Neuronal stem cell (in vitro differentiated cells): Measurements from ENCODE around the gene KRT79.

Experiments
- DNase-seq: peaks from one replicate; pipeline ENCODE4 v3.0.0-alpha.2; 2013; ENCODE audit warnings: low spot score
- H2AFZ ChIP-seq: one replicate; pipeline ENCODE4 v1.6.1; 2013; ENCODE audit warnings: mild to moderate bottlenecking, low read length, inconsistent platforms
- H2AK5ac ChIP-seq: 2 replicates; pipeline ENCODE4 v1.6.1; 2013; ENCODE audit warnings: low read depth, mild to moderate bottlenecking, inconsistent platforms, low read length, moderate library complexity, mixed read lengths
- H2BK120ac ChIP-seq: 2 replicates; pipeline ENCODE4 v1.6.1; 2013; ENCODE audit warnings: low read depth, mild to moderate bottlenecking, inconsistent platforms, low read length, moderate library complexity, mixed read lengths
- H2BK12ac ChIP-seq: one replicate; pipeline ENCODE4 v1.6.1; 2013; ENCODE audit warnings: low read length, inconsistent platforms
- H2BK15ac ChIP-seq: 2 replicates; pipeline ENCODE4 v1.6.1; 2013; ENCODE audit warnings: mild to moderate bottlenecking, low read length, inconsistent platforms, mixed read lengths
- H2BK5ac ChIP-seq: one replicate; pipeline ENCODE4 v1.6.1; 2013; ENCODE audit warnings: inconsistent platforms, mild to moderate bottlenecking, low read length, moderate library complexity
- H3K14ac ChIP-seq: one replicate; pipeline ENCODE4 v1.6.1; 2013; ENCODE audit warnings: low read length, inconsistent platforms
- H3K18ac ChIP-seq: 2 replicates; pipeline ENCODE4 v1.6.1; 2013; ENCODE audit warnings: low read length, inconsistent platforms
- H3K23ac ChIP-seq: 2 replicates; pipeline ENCODE4 v1.6.1; 2013; ENCODE audit warnings: low read depth, mild to moderate bottlenecking, mixed read lengths, low read length, inconsistent platforms; ENCODE audit not compliant: poor library complexity
- H3K27ac ChIP-seq: replicated peaks from 3 replicates; pipeline ENCODE4 v1.5.1; 2013; ENCODE audit warnings: low read length, inconsistent platforms
- H3K27me3 ChIP-seq, 3 experiments: 2 replicates each; pipeline ENCODE4 v1.6.1; 2013; ENCODE audit warnings: low read length in 3 of 3, mild to moderate bottlenecking in 2 of 3, inconsistent platforms in 1 of 3, low read depth in 1 of 3, mixed read lengths in 1 of 3, moderate library complexity in 1 of 3; ENCODE audit not compliant: control insufficient read depth in 3 of 3, insufficient read depth in 3 of 3
- H3K36me3 ChIP-seq, 2 donors: replicated peaks in 1 of 2; 2 replicates each; pipeline ENCODE4 v1.6.1; 2013; ENCODE audit warnings: low read length in 2 of 2; ENCODE audit not compliant: control insufficient read depth in 2 of 2, insufficient read depth in 2 of 2
- H3K4ac ChIP-seq: 2 replicates; pipeline ENCODE4 v1.6.1; 2013; ENCODE audit warnings: inconsistent platforms, mild to moderate bottlenecking, low read length, moderate library complexity
- H3K4me1 ChIP-seq, 2 donors: 1 replicate in 1 of 2; 2 replicates in 1 of 2; pipeline ENCODE4 v1.6.1; 2013; ENCODE audit warnings: low read length in 2 of 2, low read depth in 1 of 2; ENCODE audit not compliant: control insufficient read depth in 2 of 2, insufficient read depth in 1 of 2
- H3K4me2 ChIP-seq: one replicate; pipeline ENCODE4 v1.6.1; 2013; ENCODE audit warnings: mild to moderate bottlenecking, low read length, inconsistent platforms; ENCODE audit not compliant: insufficient read depth, poor library complexity, severe bottlenecking
- H3K4me3 ChIP-seq, 2 donors: 2 replicates each; pipeline ENCODE4 v1.5.1; 2013; ENCODE audit warnings: low read length in 2 of 2, mild to moderate bottlenecking in 2 of 2, inconsistent platforms in 1 of 2, moderate library complexity in 1 of 2
- H3K79me1 ChIP-seq: one replicate; pipeline ENCODE4 v1.6.1; 2013; ENCODE audit warnings: low read depth, mild to moderate bottlenecking, inconsistent platforms, low read length, moderate library complexity
- H3K9ac ChIP-seq: one replicate; pipeline ENCODE4 v1.6.1; 2013; ENCODE audit warnings: mild to moderate bottlenecking, low read depth, low read length, inconsistent platforms; ENCODE audit not compliant: poor library complexity
- H3K9me3 ChIP-seq, 2 donors: replicated peaks in 1 of 2; 2 replicates each; pipeline versions ENCODE3 to v1.6.1; 2013; ENCODE audit warnings: low read length in 2 of 2, mild to moderate bottlenecking in 2 of 2, inconsistent platforms in 1 of 2, low read depth in 1 of 2, mixed read lengths in 1 of 2, moderate library complexity in 1 of 2; ENCODE audit not compliant: control insufficient read depth in 2 of 2, insufficient read depth in 1 of 2
- H4K8ac ChIP-seq: one replicate; pipeline ENCODE4 v1.6.1; 2013; ENCODE audit warnings: low read depth, mild to moderate bottlenecking, inconsistent platforms, low read length, moderate library complexity
- H4K91ac ChIP-seq: one replicate; pipeline ENCODE4 v1.6.1; 2013; ENCODE audit warnings: low read length, low read depth, mild to moderate bottlenecking, inconsistent platforms; ENCODE audit not compliant: poor library complexity
- WGBS, 2 donors: extraction: QIAGEN DNeasy Blood & Tissue Kit; methylation state at CpG; one replicate each; pipeline ENCODE4 v1.1.7; 2013; ENCODE audit warnings: missing lambda C conversion rate in 2 of 2, mixed read lengths in 1 of 2; ENCODE audit not compliant: insufficient read length in 2 of 2, insufficient replicate concordance in 1 of 2; ENCODE audit errors: extremely low coverage in 2 of 2; 5-methylcytosine and 5-hydroxymethylcytosine counted together

Gene KRT79

GRCh38 chr12:52798003-52798670 is 36.0 kb downstream of the KRT79 start:
- no peak overlapping the region for H2BK12ac ChIP-seq
- DNase-seq: no peak
- H3K4me2 ChIP-seq: no peak overlapping the region
- no peak overlapping the region for H2BK120ac ChIP-seq
- H3K9me3 ChIP-seq: no peaks in the 10 kb centered on the region
- no peak overlapping the region for H2BK5ac ChIP-seq
- H3K9ac ChIP-seq: no peak overlapping the region
- no peak overlapping the region for H2AFZ ChIP-seq
- no peak overlapping the region for H3K18ac ChIP-seq
- H3K14ac ChIP-seq: no peak overlapping the region
- H3K27me3 ChIP-seq: no peaks in the 10 kb centered on the region
- no peak overlapping the region for H4K91ac ChIP-seq
- H3K4me1 ChIP-seq: peaks cover 0 to 2% of the 10 kb centered on the region in 2 donors
- no peak overlapping the region for H3K23ac ChIP-seq
- H2BK15ac ChIP-seq: no peak overlapping the region
- no peaks in the 10 kb centered on the region for H3K79me1 ChIP-seq
- no CpG with 5 or more reads among the region's 4 CpGs for WGBS, 2 donors
- no peaks in the 10 kb centered on the region for H3K36me3 ChIP-seq
- H3K27ac ChIP-seq: no peak overlapping the region
- no peak overlapping the region for H3K4ac ChIP-seq
- no peak overlapping the region for H2AK5ac ChIP-seq
- no peak overlapping the region for H4K8ac ChIP-seq
- H3K4me3 ChIP-seq: no peak overlapping the region

- Histone ChIP-seq H2BK120ac (no peak overlapping the region), H2AK5ac (no peak overlapping the region), H3K18ac (no peak overlapping the region), H3K36me3 (no peaks in the 10 kb centered on the region), H3K27me3 (no peaks in the 10 kb centered on the region), H2BK15ac (no peak overlapping the region), H2BK5ac (no peak overlapping the region), H3K27ac (no peak overlapping the region), H3K79me1 (no peaks in the 10 kb centered on the region), H2AFZ (no peak overlapping the region), H4K8ac (no peak overlapping the region), H3K4ac (no peak overlapping the region), H3K4me3 (no peak overlapping the region), H4K91ac (no peak overlapping the region), H3K9ac (no peak overlapping the region), H3K23ac (no peak overlapping the region), H3K4me2 (no peak overlapping the region), H3K9me3 (no peaks in the 10 kb centered on the region), H3K4me1 (peaks cover 0 to 2% of the 10 kb centered on the region in 2 donors), H2BK12ac (no peak overlapping the region), H3K14ac (no peak overlapping the region)
- no peak for DNase-seq
Observed at GRCh38 chr12:52797529-52797894, 36.6 kb downstream of the KRT79 start.

- H3K4me3 ChIP-seq: no peak overlapping the region
- H3K4me2 ChIP-seq: no peak overlapping the region
- H2BK15ac ChIP-seq: no peak overlapping the region
- no peak overlapping the region for H3K23ac ChIP-seq
- no peak overlapping the region for H3K18ac ChIP-seq
- H4K91ac ChIP-seq: no peak overlapping the region
- no peak overlapping the region for H2BK120ac ChIP-seq
- no peak overlapping the region for H3K27ac ChIP-seq
- DNase-seq: no peak
- no peak overlapping the region for H2AK5ac ChIP-seq
- no peak overlapping the region for H2BK5ac ChIP-seq
- no peak overlapping the region for H3K9ac ChIP-seq
- H3K14ac ChIP-seq: no peak overlapping the region
- H3K36me3 ChIP-seq: no peaks in the 10 kb centered on the region
- no peak overlapping the region for H3K4ac ChIP-seq
- no peaks in the 10 kb centered on the region for H3K9me3 ChIP-seq
- no peak overlapping the region for H2AFZ ChIP-seq
- no peak overlapping the region for H4K8ac ChIP-seq
- no peak overlapping the region for H2BK12ac ChIP-seq
- H3K27me3 ChIP-seq: no peaks in the 10 kb centered on the region
- H3K4me1 ChIP-seq: peaks cover 0 to under 1% of the 10 kb centered on the region in 2 donors
- WGBS, 2 donors: no CpG with 5 or more reads among the region's 3 CpGs
- H3K79me1 ChIP-seq: no peaks in the 10 kb centered on the region
Observed at GRCh38 chr12:52796839-52797528, 37.1 kb downstream of the KRT79 start.

DNA sequence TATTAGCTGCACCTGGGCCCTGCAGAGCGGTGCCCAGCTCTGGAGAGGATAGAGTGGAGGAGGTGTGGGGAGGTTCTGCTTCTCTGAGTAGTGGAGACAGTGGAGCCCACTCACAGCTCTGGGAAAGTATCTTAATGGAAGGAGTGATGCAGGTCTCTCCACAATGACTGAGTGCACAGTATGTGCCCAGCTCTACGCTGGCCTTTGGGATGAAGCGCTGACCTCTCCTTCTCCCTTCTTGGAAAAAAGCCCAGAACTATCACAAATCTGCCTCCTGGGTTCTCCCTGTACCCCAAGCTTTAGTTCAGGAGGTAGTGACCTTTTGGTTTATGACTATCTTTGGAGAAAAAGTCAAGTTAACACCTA is 37.7 kb downstream of the KRT79 start:
- Histone ChIP-seq H3K79me1 (no peaks in the 10 kb centered on the region), H3K9ac (no peak overlapping the region), H2AK5ac (no peak overlapping the region), H3K36me3 (no peaks in the 10 kb centered on the region), H2AFZ (no peak overlapping the region), H3K27ac (no peak overlapping the region), H3K23ac (no peak overlapping the region), H3K4me1 (no peaks in the 10 kb centered on the region), H2BK5ac (no peak overlapping the region), H3K27me3 (no peaks in the 10 kb centered on the region), H4K91ac (no peak overlapping the region), H3K9me3 (no peaks in the 10 kb centered on the region), H3K14ac (no peak overlapping the region), H3K18ac (no peak overlapping the region), H2BK120ac (no peak overlapping the region), H2BK15ac (no peak overlapping the region), H2BK12ac (no peak overlapping the region), H3K4me3 (no peak overlapping the region), H4K8ac (no peak overlapping the region), H3K4ac (no peak overlapping the region), H3K4me2 (no peak overlapping the region)
- no CpG with 5 or more reads among the region's 3 CpGs for WGBS, 2 donors
- no peak for DNase-seq
